Activated CD4-positive, CD25-positive, alpha-beta regulatory T cell treated with anti-CD3 and anti-CD28 coated beads, Interleukin-2, amount 50 U/mL, for 24 hours (primary cell): ENCODE data around the gene LRP1B.
A peak's percentile ranks its signal among the peaks of the same experiment; 100 is the strongest.

Experiments
- ATAC-seq, 2 donors: fragments of 150-1000 bp; cut with Tn5 transposase; one replicate each; pipeline ENCODE4 v1.10.0; 2021; ENCODE audit warnings: mild to moderate bottlenecking in 1 of 2, moderate library complexity in 1 of 2

Gene LRP1B

DNA sequence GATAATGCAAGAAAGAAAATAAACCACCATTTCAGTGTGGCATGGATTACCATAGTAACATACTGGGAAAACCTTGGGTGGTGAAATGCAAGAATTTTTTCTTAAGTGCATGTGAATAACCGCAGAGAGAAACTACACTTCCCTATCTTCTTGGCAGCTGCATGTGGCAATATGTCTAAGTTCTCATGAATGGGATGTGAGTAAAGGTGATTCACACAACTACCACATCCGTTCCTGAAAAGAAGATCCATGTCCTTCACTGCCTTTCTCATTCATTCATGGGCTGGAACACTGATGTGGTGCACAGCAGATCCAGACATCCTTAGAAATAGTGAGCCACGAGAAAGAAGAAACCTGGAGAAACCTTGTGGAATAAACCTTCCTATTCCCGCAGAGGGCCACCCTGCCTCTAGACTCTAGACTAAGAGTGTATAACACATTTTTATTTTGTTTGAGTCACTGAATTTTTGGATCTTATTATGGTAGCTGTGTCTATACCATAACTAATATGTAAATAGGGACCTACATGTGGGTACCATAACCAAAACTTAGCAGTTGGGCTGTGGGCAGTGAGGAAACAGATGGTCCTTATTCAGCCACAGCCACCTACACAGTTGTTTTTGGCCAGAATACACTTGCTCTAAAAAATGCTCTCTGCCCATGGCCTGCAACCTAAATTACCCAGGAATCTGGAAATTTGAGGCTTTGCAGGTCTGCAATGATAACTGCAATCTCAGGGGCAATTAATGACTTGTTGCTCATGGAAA is 573.3 kb downstream of the LRP1B start:
- no peak for ATAC-seq

- ATAC-seq = no peak
Measured at GRCh38 chr2:141555876-141556470, 574.8 kb downstream of the LRP1B start.

- no peak for ATAC-seq
Measured at GRCh38 chr2:141554810-141555209, 576.0 kb downstream of the LRP1B start.

- no peak for ATAC-seq
Measured at GRCh38 chr2:141534666-141535362, 596.0 kb downstream of the LRP1B start.

DNA sequence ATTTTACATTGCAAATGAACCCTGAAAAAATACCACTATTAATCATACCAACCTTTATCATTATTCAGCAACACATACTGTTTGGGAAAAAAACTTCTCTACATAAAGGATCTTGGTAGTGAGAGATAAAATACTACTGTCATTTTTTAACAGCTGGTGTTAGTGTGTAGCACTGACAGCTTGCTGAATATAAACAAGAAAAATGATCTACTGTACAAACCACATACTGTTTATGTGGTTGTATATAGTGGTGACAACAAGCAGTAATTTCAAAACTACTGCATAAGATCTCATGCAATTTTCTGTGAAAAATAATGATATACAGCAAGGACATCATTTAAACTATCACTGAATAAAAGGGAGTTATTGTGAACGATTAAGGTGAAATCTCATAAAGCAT is 601.2 kb downstream of the LRP1B start:
- ATAC-seq = no peak

- ATAC-seq = no peak
Measured at GRCh38 chr2:141528990-141529389, 601.8 kb downstream of the LRP1B start.

- no peak for ATAC-seq
Measured at GRCh38 chr2:141526760-141527159, 604.1 kb downstream of the LRP1B start.

- no peak for ATAC-seq
Measured at GRCh38 chr2:141524777-141525176, 606.0 kb downstream of the LRP1B start.

- ATAC-seq = no peak
Measured at GRCh38 chr2:141523199-141523598, 607.6 kb downstream of the LRP1B start.

DNA sequence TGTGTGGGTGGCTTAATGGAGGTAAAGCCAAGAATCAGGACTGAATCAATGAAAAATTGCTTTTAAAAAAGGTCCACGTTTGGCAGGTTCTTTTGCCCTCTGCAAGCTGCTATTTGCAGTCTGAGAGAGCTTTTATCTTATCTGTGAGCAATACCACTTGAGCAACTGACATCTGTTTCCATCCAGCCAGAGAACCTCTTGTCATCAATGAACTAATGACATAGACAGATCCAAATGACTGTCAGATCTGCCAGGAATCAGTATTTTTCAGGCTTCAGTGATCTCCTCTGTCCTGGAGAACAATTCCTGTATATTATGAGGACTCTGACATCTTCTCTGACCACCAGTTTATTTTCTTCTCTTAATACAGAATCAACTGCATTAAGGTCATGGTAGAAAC is 608.1 kb downstream of the LRP1B start:
- no peak for ATAC-seq

DNA sequence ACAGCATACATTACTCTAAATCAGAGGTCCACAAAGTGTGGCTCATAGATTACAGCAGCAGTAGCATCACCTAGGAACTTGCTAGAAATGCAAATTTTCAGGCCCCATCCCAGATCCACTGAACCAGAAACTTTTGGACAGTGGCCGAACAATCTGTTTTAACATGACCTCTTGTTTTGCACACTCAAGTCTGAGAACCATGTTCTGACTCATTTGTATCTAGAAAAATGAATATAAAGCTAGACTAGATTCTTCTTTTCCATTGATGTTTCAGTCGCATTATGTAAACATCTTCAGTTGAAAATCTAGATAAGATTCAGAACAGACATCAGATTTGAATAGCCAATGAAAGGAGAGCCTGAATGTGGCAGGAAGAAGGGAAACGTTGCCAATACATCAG is 608.8 kb downstream of the LRP1B start:
- no peak for ATAC-seq

DNA sequence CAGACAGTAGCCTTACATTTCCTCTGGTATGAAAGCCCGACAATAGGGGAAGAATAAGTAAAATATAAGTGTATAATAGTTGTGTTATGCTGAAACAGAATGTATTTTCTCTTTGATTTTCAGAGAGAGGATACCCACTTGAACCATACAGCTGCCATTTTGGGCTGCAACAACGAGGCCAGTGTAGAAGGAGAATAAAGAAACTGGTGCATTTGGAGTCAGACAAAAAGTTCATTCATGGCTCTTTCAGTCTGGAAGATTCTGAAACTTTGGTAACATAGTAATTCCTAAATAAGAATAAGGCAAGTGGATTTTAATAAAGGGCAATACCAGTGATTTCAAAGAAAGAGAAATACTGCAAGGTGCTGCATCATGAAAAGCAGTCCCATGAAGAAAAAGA is 610.9 kb downstream of the LRP1B start:
- no peak for ATAC-seq

GRCh38 chr2:141517852-141518421 is 612.9 kb downstream of the LRP1B start:
- no peak for ATAC-seq

GRCh38 chr2:141517180-141517851 is 613.5 kb downstream of the LRP1B start:
- ATAC-seq = no peak

DNA sequence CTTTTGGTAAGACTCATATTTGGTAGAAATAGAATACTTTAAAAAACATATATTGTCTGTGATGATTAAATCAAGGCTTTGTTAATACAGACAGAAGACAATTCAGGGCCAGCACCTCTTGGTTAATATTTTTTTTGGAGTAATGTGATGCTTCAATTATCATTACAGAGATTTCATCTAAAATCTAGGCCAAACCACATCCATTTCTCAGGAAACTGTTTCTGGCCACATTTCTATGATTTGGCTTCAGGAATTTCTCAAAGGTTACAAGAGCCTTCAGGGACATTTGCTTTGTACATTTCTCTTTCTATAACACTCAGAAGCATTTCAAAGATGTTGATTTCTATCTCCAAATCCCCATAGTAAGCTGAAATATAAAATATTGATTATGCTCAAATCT is 614.9 kb downstream of the LRP1B start:
- no peak for ATAC-seq

DNA sequence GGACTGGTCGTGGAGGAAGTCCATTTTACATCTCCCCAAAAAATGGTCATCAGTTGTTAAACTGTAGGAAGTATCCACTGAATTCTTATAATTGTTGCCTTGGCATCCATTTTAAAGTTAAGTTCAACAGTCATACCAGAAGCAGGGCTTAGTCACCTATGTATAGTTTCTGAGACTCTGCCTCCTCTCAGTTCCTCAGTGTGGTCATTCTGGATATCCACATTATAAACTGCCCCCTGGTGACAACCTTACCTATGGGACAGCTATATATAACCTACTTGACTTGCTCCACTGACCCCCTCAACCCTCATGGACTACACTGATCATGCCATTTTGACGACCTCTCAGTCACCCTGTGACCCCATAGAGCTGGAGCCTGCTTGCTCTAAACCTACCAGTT is 617.0 kb downstream of the LRP1B start:
- peak in 1 of 2 donors; percentile 17 for ATAC-seq

DNA sequence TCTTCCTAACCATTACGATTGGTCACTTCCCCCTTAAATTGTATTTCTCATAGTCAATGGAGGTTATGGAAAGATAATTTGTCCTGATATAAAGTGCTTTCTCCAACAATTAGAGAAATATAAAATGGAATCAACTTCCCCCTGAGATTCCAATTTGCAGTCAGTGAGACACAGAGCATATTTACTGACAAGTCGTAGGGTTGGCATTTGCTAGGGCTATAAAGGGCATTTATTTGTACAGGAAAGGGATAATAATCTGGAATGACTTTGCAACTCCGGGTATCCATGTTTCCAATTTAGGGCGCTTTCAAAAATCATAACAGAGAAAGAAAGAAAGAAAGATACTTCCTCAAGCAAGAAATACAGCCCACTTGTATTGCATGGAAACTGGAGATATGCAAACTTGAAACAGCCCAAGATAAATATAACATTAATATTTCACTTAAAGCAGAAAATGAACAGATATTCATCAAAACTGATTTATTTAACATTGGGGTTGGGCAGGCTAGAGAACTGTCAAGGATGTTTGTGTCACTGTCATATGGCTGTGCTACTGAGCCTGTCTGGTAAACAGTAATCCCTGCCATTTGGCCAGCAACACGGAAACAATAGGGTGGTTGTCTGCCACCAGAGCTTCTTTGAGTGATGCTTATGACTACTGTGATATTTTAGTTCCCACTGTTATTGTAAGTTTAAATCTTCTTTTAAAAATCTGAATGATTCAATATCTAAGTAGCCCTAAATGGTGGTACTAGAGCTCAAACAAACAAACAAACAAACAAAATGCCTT is 621.8 kb downstream of the LRP1B start:
- ATAC-seq = no peak

GRCh38 chr2:141508086-141508752 is 622.6 kb downstream of the LRP1B start:
- ATAC-seq = no peak

DNA sequence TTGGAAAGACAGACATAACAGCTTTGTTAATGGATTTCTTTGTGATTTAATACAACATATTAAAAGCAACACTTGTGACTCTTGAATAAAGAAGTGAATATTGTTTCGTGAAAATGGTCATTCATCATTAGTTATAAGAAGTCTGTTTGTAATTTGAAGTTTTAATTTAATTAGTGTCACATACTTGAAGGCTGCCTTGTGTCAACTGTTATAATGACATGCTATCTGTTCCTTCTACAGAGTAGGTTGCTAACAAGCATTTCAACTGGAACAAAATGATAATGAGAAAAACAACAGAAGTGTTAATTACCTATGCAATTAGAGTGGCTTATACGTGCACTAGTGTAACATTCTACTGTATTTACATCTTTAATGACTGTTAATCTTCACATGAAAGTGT is 624.7 kb downstream of the LRP1B start:
- ATAC-seq = no peak

DNA sequence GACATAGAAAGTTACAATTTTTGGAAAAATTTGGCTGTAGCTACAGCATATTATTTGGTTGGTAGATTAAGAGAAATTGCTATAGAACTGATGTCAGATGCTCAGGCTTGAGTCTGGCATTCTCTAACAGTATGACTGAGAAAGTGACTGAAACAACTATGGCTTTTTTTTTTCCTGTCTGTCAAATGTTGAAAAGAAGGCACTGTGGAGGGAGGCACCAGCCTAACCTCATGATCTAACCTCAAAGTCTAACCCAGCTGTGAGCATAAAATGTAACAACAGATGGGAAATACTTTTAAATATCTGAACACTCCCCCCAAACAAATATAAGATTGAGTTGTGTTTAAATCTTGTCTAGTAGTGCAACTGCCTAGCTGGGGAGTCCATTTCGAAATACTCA is 629.1 kb downstream of the LRP1B start:
- ATAC-seq = no peak

DNA sequence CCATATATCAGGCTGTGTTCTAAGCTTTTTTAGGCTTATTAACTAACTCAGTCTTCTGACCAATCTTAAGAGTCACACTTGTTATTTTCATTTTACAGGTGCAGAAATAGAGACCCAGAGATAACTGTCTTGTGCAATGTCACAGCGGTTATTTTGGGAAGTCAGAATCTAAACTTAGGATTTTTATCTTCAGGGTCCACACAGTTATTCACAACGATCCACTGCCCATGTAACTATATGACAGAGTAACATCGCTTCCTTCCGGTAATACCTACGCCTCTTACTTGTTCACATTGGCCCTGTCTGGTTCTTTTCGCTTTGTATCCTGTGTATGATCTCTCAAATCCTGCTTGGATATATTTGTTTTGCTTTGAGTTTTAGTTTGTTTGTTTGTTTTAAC is 631.7 kb downstream of the LRP1B start:
- no peak for ATAC-seq

GRCh38 chr2:141498561-141498960 is 632.3 kb downstream of the LRP1B start:
- ATAC-seq = no peak
